ENCODE results near the gene SOX21.

SOX21 gene

DNA sequence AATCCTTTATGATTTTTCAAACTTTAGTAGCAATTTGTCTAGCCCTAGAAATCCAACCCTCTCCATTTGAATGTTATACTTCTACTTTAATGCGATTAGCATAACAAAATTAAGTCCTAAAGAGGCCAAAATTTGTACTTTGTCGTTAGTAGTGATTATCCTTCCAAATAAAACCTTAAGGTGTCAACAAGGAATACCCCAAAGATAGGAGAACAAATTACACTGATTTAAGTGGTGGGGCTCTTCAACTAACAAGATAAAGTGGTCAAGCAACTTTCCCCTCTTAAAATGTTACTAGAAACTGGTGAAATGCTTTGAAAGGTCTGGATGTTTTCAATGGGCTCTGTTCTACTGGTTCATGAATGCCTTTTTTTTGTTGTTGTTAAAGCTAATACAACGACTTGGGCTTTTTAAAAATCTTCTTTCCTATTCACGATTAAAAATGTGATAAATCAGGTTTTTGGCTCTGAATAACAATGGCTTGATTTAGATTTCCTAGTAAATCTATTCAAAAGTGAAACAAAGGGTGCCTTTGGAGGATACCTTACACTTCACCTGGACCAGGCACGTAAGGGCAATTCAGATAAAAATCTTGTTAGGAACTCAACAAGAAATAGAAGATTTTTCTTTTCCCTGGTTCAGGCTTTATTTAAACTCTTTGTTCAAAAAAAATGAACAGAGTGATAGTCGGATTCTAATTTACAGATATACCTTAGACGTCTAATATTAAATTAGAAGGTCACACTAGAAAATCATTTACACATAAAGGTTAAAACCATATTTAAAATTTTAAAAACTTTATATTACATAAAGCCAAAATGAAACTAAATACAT, 3.1 kb downstream of the SOX21 start:
- DNase-seq (ENCODE audit: low read depth): no peak

DNA sequence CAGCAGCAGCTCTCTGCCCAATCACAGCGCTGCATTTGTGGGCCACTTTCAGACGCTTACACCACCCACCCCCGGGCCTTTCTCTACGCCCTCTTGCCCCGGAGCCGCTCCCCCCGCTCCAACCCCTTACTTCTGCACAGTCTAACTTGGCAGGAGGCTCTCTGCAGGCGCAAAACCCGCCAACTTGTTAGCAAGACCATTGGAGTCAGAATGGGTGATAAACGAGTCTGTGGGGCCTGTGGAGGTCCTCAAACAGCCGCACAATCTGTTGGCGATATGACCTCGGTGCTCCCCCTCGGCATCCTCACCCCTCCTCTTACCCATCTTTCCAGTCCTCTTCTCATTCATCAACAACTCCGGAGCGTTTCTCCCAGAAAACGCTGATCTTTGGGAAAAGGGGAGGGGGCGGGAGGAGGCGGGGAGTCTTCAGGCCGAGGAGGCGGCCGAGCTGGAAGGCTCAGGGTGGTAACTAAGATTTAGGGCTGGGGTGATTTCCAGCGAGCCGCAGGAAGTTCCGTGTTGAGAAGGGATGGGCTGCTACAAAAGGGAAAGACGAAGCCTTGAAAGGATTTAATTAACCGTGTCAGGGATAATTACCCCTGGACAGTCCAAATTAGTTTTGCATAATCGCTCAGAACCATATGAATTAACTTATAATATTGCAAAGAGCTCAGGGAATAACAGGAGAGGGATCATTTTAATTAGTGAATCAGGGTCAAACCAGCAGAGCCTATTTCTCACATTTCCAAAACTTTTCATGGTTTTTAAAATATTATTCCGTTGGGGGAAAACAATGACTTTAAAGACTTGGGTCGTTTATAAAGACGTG, 4.1 kb downstream of the SOX21 start:
- DNase-seq (ENCODE audit: low read depth): no peak

DNA sequence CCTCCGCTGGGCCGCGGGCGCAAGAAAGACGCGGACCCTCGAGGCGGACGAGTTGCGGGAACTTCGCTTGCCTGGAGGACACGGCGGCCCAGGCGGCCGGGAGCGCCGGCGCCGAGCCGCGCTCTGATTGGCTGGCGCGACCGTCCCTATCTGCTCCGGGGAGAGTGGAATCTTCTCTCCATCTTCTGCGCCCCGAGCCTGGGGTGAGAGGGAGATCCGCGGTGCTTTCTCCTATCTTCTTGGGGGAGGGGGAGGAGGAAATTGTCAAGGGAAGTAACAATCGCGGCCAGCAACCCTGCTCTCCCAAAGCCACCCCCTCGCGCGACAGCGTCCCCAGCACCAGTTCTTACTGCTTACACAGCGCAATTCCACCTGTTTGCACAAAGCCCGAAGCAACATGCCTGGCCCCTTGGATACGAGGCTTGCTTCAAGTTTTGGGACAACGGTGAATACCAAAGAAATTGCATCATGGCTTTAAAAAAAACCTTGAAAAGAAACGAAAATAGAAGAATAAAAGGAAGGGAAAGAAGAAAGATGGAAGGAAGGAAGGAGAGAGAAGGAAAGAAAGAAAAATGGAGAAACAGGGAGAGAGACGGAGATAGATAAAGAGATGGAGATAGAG, 4.8 kb downstream of the SOX21 start:
- DNase-seq (ENCODE audit: low read depth): no peak

DNA sequence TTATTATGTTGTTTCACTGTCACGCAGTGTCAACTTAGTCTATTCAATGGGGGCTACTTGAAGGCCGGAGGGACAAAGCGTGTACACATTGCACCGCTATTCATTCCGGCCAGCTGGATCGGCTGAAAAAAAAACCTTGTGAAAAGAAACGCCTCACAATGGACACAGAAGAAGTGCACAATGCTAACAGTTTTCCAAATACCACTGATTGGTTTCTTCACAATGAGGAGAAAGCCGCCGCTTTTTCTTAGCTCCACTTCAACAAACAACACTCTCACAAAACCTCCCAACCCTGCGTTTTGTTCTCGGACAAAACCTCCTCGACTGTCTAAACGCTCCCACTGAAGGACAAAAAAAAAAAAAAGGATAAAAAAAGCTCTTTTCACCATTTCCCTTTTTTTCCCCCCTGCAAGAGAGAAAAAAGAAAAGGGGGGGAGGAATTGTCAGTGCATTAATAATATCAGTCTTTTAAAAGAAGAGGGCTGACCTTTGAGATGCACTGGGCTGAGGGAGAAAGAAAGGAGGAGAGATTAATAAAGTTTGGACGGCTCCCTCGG, 5.4 kb downstream of the SOX21 start:
- no peak for DNase-seq (ENCODE audit: low read depth)

DNA sequence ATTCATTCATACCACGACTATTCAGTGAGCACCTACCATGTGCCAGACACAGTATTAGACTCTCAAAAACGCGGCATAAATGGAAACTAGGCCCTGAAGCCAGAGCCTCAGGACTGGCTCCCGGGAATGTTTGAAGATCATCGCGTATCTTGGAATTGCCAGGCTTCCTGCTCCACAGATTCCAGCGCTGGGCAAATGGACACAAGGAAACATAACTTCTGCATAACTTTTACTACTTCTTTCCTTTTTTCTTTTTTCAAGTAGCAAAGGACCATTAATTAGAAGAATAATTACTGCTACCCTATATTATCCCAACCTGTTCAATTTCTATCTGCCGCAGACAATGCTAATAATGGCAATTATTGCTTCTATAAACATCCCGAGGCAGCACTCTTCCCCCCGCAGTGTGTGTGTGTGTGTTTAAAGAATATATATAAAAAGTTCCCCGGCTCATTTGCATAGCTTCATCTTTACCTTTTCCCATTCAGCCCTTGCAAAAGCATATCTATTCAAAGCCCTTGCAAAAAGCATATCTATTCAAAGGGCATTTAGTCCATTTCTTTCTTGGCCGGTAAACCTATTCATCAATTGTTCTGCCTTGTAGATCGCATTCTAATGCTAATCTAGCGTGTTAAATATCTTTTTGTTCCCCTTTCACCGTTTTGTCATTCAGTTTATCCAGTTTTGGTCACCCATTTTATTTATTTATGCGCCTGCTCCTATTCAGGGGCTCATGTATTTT, 6.1 kb downstream of the SOX21 start:
- no peak for DNase-seq (ENCODE audit: low read depth)

DNA sequence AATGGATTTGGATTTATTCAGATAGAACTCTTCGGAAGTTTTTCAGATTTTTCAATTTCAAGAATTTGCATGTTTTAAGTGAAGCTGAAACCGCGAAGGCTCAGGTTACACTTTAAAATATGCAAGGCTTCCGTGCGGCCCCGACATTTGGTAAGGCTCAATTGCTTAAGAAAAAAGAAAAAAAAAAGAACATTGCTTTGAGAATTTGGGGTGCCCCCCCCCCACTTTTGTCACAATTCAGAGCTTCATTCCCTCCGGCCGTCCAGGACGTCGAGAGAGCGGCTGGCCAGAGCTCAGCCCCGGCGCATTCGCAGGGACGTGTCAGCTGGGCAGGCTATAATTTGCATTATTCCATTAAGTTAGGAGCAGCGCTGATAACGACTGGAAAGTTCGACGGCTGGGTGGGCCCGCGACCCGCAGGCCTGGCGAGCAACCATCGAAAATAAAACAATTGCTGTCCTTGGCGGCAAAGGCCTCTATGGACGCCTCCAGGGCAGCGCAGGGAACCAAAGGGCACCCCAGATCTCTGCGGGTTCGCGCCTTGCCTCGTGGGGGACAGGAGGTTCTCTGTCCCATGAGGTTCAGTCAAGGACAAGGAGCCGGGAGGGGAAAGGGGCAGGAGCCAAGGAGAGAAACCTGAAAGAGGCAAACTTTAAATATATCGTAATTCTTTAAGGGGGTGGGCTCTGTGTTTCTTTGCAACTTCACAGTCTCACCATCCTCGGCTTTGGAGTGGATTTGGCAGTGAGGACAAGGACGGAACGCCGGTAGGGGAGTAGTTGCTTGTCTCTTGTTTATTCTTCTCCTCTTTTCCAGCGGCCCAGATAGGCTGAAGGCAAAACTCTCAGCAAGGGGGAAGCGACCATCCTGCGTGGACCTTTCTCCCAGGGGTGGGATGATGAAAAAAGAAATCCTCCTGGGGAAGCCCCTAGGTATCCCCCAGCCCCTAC, 7.0 kb downstream of the SOX21 start:
- no peak for DNase-seq (ENCODE audit: low read depth)

DNA sequence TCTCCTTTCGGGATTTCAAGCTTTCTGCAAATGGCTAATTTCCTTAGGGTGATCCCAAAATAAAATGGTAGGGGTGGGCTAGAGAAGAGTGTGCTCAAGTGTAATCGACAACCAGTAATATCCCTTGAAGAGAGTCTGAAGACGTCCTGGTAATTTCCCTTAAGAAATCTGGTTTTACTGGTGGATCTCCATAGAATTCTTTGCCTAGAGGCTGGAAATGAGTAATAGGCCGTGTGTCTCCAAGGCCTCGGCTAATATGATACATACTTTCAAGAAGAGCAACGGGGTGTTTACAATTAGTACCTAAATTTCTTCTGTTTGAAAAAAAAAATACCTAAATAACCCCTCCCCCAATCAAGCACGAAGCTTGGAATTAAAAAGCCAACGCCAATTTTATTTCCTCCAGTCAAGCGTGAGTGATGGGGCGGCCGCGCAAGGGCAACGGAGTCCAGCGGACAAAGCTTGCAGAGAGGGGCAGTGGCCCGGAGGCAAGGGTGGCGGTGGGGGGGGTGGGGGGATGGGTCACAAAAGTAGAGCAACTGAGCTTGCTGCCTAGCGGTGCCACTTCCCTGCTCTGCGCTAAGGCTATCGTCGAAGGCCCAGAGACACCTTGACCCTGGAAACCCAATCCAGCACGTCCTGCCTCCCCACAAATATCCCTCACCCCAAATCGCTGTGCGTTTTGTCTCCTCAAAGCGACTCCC, 7.8 kb downstream of the SOX21 start:
- DNase-seq (ENCODE audit: low read depth): no peak

DNA sequence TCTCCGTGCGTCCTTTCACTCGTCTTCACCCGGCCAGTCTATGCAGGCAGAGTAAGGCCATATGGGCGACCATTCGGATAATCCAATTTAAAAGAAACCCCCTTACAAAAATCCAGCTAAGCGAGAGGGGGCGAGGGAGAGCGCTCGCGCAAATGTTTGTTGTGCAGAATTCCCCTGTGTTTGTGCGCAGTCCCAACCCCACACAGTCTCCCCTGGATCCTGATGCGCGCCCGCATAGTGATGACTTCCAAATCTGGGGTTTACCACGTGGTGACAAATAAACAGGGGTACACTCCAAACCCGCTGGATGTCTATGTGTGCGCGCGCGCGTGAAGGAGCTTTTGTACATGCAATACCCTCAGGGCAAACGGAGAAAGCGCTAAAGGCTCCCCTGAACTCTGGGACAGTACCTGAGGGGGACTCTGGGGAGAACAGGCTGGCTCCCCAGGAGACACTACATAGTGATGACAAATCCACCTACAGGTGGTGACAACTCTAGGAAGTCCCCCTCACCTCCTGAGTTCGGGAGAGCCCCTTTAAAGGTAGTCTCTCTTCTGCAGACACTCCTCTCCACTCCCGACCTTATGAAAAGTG, 8.5 kb downstream of the SOX21 start:
- DNase-seq (ENCODE audit: low read depth): no peak

DNA sequence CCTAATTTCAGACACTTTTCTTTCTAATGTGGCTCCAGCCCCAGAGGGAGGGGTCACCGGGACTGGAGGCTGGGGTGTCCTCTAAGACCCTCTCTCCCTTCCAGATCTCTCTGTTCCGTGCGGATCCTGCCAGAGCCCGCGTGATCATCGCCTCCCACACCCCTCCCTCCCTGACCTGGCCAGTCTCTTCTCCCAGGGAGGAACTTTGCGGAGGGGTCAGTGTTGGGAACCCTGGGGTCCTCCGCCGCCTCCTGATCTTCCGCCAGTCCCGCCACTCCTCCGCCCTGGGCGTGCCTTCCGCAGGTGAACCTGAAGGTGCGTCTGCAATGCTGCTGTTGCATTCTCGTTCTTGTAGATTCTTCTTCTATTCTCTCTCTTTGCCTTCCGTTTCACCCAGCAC, 9.1 kb downstream of the SOX21 start:
- no peak for DNase-seq (ENCODE audit: low read depth)

DNA sequence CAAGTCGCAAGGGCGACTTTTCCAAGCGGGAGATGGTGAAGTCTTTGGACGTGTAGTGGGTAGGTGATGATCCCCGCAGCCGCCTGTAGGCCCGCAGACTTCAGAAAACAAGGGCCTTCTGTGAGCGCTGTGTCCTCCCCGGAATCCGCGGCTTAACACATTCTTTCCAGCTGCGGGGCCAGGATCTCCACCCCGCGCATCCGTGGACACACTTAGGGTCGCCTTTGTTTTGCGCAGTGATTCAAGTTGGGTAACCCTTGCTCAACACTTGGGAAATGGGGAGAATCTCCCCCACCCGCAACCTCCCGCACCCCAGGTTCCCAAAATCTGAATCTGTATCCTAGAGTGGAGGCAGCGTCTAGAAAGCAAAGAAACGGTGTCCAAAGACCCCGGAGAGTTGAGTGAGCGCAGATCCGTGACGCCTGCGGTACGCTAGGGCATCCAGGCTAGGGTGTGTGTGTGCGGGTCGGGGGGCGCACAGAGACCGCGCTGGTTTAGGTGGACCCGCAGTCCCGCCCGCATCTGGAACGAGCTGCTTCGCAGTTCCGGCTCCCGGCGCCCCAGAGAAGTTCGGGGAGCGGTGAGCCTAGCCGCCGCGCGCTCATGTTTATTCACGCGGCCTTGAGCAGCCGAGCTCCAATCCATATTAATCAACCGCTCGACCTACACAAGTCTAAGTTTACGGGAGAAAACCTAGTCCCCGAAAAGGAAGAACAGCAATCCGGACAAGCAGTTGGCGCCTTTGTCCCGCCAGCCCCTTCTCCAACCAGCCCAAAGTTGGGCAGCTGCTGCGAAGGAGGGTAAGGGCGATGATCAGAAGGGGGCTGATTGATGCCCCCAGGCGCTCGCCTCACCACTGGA, 9.9 kb downstream of the SOX21 start:
- no peak for DNase-seq (ENCODE audit: low read depth)

DNA sequence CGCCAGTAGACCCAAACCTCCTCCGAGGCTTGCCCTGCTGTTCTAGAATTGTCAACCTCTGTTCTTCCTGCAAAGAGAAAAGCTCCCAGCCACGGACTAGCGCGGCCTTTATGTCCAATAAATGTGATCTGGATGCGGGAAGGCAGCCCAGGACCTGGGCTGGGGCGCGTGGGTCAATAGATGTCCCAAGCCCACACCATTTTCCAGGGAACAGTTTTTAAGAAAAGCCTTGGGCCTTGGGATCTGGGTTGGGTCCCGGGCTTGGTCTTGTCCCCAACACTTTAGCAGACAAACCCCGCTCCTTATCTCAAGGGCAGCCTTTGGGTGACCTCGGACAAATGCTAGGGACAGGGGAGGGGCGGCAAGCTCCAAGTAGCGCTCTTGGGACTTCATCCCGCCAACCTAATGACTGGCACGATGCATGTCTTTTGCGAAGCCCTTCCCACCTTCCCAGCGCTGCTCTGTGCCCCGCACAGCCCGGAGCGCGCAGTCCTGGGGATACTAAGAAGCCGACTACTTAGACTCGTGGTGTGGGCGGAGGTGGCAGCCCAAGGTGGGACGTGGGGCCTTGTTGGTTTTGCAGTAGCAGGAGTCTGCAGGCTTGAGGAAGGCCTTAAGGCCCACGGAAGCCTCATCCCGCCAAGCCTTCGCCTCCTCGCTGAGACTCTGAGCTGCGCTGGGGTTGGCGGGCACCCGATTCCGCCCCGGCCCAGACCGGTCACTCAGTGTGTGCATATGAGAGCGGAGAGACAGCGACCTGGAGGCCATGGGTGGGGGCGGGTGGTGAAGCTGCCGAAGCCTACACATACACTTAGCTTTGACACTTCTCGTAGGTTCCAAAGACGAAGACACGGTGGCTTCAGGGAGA, 10.8 kb downstream of the SOX21 start:
- DNase-seq (ENCODE audit: low read depth): no peak

DNA sequence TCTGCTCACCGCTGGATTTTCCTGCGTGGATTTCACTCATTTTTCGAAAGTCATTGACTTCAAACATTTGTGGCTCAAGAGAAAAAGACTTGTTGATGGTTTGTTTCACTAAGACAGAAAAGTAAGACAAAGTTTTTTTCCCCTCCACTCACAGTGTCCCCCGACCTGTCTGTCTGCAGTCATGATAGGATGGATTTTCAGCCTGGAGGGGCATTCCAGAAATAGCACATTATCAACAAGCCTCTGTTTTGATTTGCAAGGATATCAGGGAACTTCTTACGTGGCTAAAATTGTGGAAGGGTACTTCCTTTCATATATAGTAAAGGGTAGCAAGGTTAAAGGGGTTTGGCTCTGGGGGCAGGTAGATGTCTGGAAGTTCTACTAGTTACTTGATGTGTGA, 11.8 kb downstream of the SOX21 start:
- DNase-seq (ENCODE audit: low read depth): no peak

DNA sequence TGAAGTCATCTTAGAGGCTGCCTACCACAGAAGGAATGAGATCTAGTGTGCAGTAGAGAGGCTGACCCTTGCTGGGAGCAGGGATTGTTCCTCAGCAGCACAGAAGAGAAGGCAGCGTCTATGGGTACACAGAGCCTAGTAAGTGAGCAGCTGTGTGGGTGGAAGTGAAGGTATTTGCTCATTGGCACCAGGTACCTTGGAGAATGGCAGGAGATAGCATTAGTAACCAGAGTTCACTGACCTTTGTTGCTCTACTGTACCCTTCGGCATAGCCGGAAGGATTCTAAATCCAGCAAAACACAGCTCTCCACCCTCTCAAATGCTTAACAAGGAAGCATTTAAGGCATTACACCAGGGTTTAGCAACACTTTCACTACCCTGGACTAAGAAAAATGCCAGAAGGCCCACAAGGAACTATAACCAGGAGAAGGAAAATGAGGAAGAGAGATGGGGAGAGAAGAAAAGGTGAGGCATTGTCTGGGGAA, 12.3 kb downstream of the SOX21 start:
- DNase-seq (ENCODE audit: low read depth): no peak

DNA sequence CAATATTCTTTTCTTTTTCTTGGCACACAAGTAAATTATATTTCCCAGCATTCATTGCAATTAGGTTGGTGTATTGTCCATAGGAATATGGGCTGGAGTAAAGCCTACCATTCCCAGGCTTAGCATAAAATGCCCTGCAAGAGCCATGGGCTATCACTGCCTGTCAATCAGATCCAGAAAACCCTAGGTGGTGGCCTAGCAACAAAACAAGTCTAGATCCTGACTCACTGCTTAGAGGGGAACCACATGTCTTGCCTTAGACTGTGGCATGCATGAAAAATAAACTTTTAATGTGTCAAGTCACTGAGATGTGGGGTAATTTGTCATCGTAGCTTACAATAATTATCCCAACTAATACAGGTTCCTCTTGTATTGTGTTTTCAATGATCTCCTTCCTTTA, 16.2 kb downstream of the SOX21 start:
- no peak for DNase-seq (ENCODE audit: low read depth)

DNA sequence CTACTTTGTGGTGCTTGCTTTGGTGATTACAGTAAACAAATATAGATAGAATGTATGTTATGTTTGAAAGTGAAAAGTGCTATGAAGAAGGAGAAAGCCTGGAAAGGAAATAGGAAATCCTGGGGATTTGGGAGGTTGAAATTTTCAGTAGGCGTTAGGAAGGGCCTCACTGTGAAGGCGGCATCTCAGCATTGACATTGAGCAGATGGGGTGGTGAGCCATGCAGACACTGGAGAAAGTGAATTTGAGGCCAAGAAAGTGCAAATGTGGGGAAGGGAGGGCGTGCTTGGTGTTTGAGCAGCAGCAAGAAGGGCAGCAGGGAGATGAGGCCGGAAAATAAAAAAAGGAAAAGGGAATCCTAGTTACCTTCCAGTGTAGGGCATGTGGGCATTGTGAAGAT, 20.3 kb downstream of the SOX21 start:
- DNase-seq (ENCODE audit: low read depth): no peak

DNA sequence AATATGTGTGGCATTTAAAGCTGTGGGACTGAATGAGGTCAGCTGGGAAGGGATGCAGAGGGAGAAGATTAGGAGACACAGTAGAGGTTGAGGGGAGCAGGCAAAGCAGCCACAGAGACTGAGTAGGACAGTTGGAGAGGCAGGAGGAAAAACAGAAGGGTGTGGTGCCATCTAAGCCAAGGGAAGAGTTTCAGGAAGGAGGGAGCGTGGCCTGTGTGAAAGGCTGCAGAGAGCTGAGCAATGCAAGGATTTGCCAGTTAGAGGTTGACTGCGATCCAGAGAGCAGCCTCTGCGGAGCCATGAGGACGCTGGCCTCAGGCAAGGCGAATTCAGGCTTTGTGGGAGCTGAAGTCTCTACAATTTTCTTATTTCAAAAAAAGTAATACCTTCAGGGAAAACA, 28.9 kb downstream of the SOX21 start:
- no peak for DNase-seq (ENCODE audit: low read depth)

DNA sequence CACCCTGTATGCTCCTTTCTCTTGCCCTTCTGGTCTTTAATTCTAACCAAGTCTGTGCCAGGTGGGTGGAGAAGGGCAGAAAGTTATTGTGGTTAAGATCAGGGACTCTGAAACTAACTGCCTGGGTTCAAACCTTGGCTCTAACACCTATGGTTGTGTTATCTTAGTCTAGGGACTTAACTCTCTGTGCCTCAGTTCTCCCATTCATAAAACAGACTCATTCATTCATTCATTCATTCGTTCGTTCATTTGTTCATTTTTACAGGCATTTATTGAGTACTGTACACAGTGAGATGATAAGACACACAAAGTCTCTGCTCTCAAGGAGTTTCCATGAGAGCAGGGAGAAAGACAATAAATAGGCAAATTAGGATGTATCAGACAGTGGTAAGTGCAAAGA, 30.1 kb downstream of the SOX21 start:
- DNase-seq (ENCODE audit: low read depth): no peak

DNA sequence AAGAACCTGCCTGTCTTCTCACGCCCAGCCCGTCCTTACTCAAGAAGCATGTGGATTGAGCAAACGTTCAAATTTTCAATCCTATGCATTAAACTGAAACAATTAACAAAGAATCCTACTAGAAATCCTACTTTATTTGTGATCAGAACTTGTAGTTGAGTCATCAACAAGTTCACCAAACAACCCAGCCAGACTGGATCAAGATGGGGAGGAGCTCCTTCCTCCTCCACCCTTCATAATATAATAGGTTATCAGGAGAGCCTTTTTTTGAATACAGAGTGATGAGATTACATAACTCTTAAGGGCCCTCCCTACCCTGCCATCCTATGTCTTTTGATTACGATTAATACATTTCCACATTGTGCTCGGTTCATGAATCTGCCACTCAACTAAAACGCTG, 32.7 kb downstream of the SOX21 start:
- DNase-seq (ENCODE audit: low read depth): no peak

Measured in iris pigment epithelial cell (primary cell).